Stimulated activated CD4-positive, alpha-beta T cell treated with anti-CD3 and anti-CD28 coated beads, TNF-alpha, amount 100 ng/mL, for 1 hour (primary cell): ENCODE results near the gene AIF1.

ENCODE experiments used
- DNase-seq, 3 donors: peaks; one replicate each; pipeline ENCODE4 v3.0.0-alpha.2; 2020; ENCODE audit warnings: low read depth in 3 of 3, low spot score in 1 of 3

The AIF1 gene

GRCh38 chr6:31641370-31641769, 26.3 kb downstream of the AIF1 start:
- DNase-seq = no peak

GRCh38 chr6:31642798-31643570, 27.9 kb downstream of the AIF1 start:
- DNase-seq = no peak

GRCh38 chr6:31643818-31644454, 28.9 kb downstream of the AIF1 start:
- DNase-seq = no peak

- DNase-seq = no peak
Observed at GRCh38 chr6:31645325-31645724, 30.3 kb downstream of the AIF1 start.

GRCh38 chr6:31651602-31652191, 36.7 kb downstream of the AIF1 start:
- DNase-seq = no peak

GRCh38 chr6:31652925-31653724, 38.1 kb downstream of the AIF1 start:
- peak in 1 of 3 donors; percentile 74 for DNase-seq

GRCh38 chr6:31654574-31655348, 39.7 kb downstream of the AIF1 start:
- DNase-seq = no peak

GRCh38 chr6:31655349-31656237, 40.6 kb downstream of the AIF1 start, which contains the start of gene APOM:
APOM (plus strand) TSS chr6:31655894; CDS start chr6:31655967, 73 bp downstream.
- no peak for DNase-seq

- DNase-seq = no peak
Observed at GRCh38 chr6:31657406-31658157, 42.5 kb downstream of the AIF1 start.

- DNase-seq = no peak
Observed at GRCh38 chr6:31658158-31658688, 43.2 kb downstream of the AIF1 start.

GRCh38 chr6:31658983-31659648, 44.1 kb downstream of the AIF1 start:
- no peak for DNase-seq

GRCh38 chr6:31659649-31660380, 44.8 kb downstream of the AIF1 start:
- no peak for DNase-seq

- DNase-seq = peak; percentile 42 to 59 (median 42)
Observed at GRCh38 chr6:31660381-31661261, 45.6 kb downstream of the AIF1 start, which contains the start of gene C6orf47. C6orf47 (minus strand) TSS chr6:31660778; CDS start chr6:31659947, 831 bp downstream.

- no peak for DNase-seq
Observed at GRCh38 chr6:31661262-31662123, 46.5 kb downstream of the AIF1 start.

GRCh38 chr6:31662124-31662723, 47.2 kb downstream of the AIF1 start:
- DNase-seq = no peak
